ENCODE measurements around the gene ZSWIM4.

DNA sequence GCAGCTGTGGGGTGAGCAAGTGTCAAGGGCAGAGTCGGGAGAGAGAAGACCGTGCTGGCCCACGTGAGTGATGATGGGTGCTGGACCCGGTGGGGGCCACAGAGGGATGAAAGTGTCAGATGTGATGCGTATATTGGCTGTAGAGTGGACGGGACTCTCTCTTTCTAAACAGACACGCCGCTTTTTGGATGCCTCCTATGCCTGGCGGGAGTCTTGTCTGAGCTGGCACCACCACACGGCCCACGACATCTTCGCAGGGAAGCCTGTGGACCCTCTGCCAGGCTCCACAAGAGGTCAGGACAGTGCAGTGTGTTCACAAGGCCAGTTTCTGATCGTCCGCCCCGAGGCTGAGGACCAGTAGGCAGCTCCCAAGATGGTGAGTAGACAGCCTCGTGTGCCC lies 43.8 kb upstream of the ZSWIM4 start:
- TF ChIP-seq, protein P1, sequence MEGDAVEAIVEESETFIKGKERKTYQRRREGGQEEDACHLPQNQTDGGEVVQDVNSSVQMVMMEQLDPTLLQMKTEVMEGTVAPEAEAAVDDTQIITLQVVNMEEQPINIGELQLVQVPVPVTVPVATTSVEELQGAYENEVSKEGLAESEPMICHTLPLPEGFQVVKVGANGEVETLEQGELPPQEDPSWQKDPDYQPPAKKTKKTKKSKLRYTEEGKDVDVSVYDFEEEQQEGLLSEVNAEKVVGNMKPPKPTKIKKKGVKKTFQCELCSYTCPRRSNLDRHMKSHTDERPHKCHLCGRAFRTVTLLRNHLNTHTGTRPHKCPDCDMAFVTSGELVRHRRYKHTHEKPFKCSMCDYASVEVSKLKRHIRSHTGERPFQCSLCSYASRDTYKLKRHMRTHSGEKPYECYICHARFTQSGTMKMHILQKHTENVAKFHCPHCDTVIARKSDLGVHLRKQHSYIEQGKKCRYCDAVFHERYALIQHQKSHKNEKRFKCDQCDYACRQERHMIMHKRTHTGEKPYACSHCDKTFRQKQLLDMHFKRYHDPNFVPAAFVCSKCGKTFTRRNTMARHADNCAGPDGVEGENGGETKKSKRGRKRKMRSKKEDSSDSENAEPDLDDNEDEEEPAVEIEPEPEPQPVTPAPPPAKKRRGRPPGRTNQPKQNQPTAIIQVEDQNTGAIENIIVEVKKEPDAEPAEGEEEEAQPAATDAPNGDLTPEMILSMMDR (IDR thresholded peaks at IDR 0.05): no peak
- TF ChIP-seq POLR2AphosphoS5 (IDR thresholded peaks at IDR 0.05): no peak
